ENCODE data around the gene CDH23.

CDH23 gene

GRCh38 chr10:71571460-71572175 lies 174.9 kb downstream of the CDH23 start:
- no peak overlapping the region for H3K27ac Mint-ChIP-seq
- H3K36me3 Mint-ChIP-seq, result no peaks in the 10 kb centered on the region
- DNase-seq (ENCODE audit: low spot score in 2 of 2), result no peak
- no peak for ATAC-seq (ENCODE audit: low read depth)
- peaks cover 1% of the 10 kb centered on the region for H3K27me3 Mint-ChIP-seq
- H3K4me1 Mint-ChIP-seq, result no peaks in the 10 kb centered on the region
- no peak overlapping the region for H3K4me3 Mint-ChIP-seq
- H3K9me3 Mint-ChIP-seq, result no peaks in the 10 kb centered on the region

- Mint-ChIP-seq H3K4me1 (no peaks in the 10 kb centered on the region), H3K27ac (no peak overlapping the region), H3K9me3 (no peaks in the 10 kb centered on the region), H3K4me3 (no peak overlapping the region), H3K27me3 (peaks cover 4% of the 10 kb centered on the region), H3K36me3 (no peaks in the 10 kb centered on the region)
- ATAC-seq (ENCODE audit: low read depth), result no peak
- DNase-seq (ENCODE audit: low spot score in 2 of 2), result no peak
These were observed 176.2 kb downstream of the CDH23 start for GRCh38 chr10:71572962-71573361.

DNA sequence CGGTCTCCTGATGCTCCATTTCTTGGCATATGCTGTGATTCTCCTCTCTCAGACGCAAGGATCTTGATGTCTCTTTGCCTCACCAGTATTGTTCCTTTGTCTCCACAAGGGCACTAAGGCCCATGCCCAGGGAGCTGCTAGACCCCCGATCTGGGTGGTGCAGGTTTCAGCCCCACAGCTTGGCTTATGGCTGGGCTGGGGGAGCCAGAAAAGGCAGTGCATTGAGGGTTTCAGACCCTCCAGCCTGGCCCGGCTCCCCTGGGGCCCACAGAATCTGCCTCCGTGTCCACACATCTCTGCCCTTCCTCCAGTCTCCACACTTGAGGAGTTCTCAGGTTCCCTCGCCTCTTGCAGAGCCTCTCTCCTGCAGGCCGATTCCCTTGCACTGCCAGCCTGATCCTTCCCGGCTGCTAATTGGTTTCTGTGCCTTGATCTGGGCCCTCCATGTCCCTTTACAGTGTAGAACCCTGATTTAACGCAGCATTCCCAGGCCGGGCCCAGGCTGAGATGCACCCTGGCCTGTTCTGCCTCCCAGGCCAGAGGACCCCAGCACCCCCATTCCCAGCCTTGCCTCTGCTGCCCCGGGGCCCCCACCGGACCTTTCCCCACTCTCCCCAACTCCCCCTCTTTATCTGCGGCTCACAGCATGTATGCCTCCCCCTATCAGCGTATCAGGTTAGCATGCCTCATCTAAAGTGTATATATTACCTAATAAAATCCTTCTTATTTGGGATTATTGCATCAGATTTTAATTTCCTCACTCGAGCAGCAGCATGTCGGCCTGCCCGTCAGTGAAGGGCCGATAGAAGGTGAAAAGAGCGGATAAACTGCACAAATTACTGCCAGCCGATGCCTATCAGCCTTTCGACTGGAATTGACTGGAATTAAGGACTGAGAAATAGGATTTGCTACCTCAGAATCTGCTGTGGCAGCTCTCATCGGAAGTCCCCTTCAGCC lies 177.1 kb downstream of the CDH23 start:
- no peak overlapping the region for H3K27ac Mint-ChIP-seq
- H3K4me1 Mint-ChIP-seq, result no peaks in the 10 kb centered on the region
- no peak for DNase-seq (ENCODE audit: low spot score in 2 of 2)
- H3K9me3 Mint-ChIP-seq, result no peaks in the 10 kb centered on the region
- ATAC-seq (ENCODE audit: low read depth), result no peak
- no peak overlapping the region for H3K4me3 Mint-ChIP-seq
- H3K36me3 Mint-ChIP-seq, result no peaks in the 10 kb centered on the region
- H3K27me3 Mint-ChIP-seq, result peaks cover 4% of the 10 kb centered on the region

DNA sequence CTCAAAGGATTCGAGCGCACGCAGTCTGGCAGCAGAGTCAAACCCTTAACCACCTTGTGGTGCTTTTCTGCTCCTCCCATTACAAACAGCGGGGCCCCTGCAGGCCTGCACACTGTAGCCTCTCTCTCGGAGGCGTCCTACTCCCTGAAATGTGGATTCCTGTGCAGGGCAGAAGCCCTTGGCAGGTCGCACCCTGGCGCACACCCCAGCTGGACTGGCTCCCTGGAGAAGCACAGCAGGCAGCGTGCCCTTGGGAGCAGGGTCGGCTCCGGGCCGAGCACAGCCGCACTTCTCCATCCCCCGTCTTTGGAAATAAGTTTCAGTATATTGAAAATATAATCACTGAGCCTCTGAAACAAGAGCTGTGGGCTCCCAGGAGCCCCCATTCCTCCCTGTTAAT lies 178.7 kb downstream of the CDH23 start:
- H3K4me3 Mint-ChIP-seq, result no peak overlapping the region
- H3K27me3 Mint-ChIP-seq, result peaks cover 6% of the 10 kb centered on the region
- H3K36me3 Mint-ChIP-seq, result no peaks in the 10 kb centered on the region
- H3K9me3 Mint-ChIP-seq, result no peaks in the 10 kb centered on the region
- no peaks in the 10 kb centered on the region for H3K4me1 Mint-ChIP-seq
- DNase-seq (ENCODE audit: low spot score in 2 of 2), result no peak
- no peak overlapping the region for H3K27ac Mint-ChIP-seq
- no peak for ATAC-seq (ENCODE audit: low read depth)

- peaks cover 6% of the 10 kb centered on the region for H3K27me3 Mint-ChIP-seq
- H3K36me3 Mint-ChIP-seq, result no peaks in the 10 kb centered on the region
- DNase-seq (ENCODE audit: low spot score in 2 of 2) (no peak), ATAC-seq (ENCODE audit: low read depth) (no peak)
- H3K27ac Mint-ChIP-seq, result no peak overlapping the region
- H3K4me1 Mint-ChIP-seq, result no peaks in the 10 kb centered on the region
- H3K4me3 Mint-ChIP-seq, result no peak overlapping the region
- H3K9me3 Mint-ChIP-seq, result no peaks in the 10 kb centered on the region
These were observed 179.4 kb downstream of the CDH23 start for GRCh38 chr10:71575934-71576801.

DNA sequence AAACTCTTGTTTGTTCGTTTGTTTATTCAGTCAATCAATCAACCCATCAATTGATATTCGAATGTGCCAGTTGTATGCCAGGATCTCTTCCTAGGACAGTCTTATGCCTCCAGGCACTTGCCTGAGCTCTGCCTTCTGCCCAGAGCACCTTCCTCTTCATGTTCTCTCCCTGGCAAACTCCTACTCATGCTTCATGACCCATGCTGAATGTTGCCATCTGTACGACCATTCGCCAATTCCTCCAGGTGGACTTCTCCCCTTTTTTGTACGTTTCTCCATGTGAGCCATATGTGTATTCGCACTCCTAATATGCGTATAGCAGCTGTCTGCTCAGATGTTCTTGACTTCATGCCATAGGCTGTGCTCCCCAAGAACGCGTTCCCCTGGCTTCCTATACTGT lies 180.1 kb downstream of the CDH23 start:
- Mint-ChIP-seq H3K4me3 (no peak overlapping the region), H3K9me3 (no peaks in the 10 kb centered on the region), H3K27me3 (peaks cover 6% of the 10 kb centered on the region), H3K36me3 (no peaks in the 10 kb centered on the region), H3K4me1 (no peaks in the 10 kb centered on the region), H3K27ac (no peak overlapping the region)
- no peak for ATAC-seq (ENCODE audit: low read depth)
- no peak for DNase-seq (ENCODE audit: low spot score in 2 of 2)

GRCh38 chr10:71577345-71577744 lies 180.6 kb downstream of the CDH23 start:
- ATAC-seq (ENCODE audit: low read depth), result no peak
- H3K9me3 Mint-ChIP-seq, result no peaks in the 10 kb centered on the region
- H3K4me1 Mint-ChIP-seq, result no peaks in the 10 kb centered on the region
- no peak for DNase-seq (ENCODE audit: low spot score in 2 of 2)
- peaks cover 6% of the 10 kb centered on the region for H3K27me3 Mint-ChIP-seq
- no peak overlapping the region for H3K4me3 Mint-ChIP-seq
- no peak overlapping the region for H3K27ac Mint-ChIP-seq
- no peaks in the 10 kb centered on the region for H3K36me3 Mint-ChIP-seq

DNA sequence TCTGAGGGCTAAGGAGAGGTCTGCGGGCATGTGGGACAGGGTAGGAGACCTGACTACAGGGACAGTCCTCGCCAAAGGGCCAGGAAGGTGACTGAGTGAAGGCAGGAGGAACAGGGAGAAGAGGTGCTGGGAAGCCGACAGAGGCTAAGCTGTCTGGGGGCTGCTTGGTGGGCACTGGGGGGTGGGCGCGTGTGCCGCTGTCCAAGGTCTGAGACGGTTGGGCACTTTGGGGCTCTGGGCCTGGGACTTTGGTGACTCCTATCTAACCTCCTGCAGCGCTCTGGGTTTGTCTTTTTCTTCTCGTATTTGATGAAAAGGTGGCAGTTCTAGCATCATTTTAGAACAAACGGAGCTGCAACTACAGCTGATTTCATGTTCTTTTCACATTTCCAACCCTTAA lies 181.3 kb downstream of the CDH23 start:
- DNase-seq (ENCODE audit: low spot score in 2 of 2) (no peak), ATAC-seq (ENCODE audit: low read depth) (no peak)
- Mint-ChIP-seq H3K4me3 (no peak overlapping the region), H3K27me3 (peaks cover 8% of the 10 kb centered on the region), H3K36me3 (no peaks in the 10 kb centered on the region), H3K4me1 (no peaks in the 10 kb centered on the region), H3K27ac (no peak overlapping the region), H3K9me3 (no peaks in the 10 kb centered on the region)

DNA sequence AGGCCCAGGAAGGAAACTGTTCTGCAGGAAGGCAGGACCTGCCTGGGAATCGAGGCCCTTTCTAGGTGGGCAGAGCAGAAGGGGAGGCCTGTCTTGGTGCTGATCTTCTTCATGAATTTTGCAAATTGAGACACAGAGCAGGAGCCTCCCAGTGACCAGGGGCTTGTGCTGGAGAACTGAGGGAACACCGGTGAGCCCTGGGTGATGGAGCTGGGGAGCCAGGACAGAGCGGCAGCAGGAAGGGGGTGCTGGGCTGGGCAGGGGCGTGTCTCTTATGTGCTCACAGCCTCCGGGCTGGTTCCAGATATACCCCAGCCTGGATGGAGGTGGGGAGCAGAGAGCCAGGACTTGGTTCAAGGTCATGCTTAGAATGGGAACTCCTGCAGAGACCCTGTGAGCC lies 182.9 kb downstream of the CDH23 start:
- H3K27me3 Mint-ChIP-seq, result peaks cover 8% of the 10 kb centered on the region
- H3K27ac Mint-ChIP-seq, result no peak overlapping the region
- DNase-seq (ENCODE audit: low spot score in 2 of 2) (no peak), ATAC-seq (ENCODE audit: low read depth) (no peak)
- no peaks in the 10 kb centered on the region for H3K4me1 Mint-ChIP-seq
- no peak overlapping the region for H3K4me3 Mint-ChIP-seq
- no peaks in the 10 kb centered on the region for H3K9me3 Mint-ChIP-seq
- no peaks in the 10 kb centered on the region for H3K36me3 Mint-ChIP-seq

DNA sequence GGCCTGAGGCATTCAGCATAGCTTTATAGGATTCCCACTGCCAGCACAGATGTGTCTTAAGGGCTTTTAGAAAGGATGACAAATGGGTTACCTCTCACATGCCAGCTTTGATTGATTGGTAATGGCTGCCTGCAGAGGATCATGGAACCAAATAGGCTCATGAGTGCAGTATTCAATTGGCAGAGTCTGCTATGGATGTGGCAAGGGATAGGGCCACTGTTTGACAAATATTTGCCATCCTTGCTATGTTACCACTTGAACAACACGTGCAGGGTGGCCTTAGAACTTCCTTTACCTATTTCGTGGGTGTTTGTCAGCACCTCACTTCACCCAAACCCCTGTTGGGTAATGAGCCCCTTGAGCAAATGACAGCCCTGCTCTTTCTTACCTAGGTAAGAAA lies 183.7 kb downstream of the CDH23 start:
- Mint-ChIP-seq H3K4me3 (no peak overlapping the region), H3K27ac (no peak overlapping the region), H3K36me3 (no peaks in the 10 kb centered on the region), H3K4me1 (no peaks in the 10 kb centered on the region), H3K27me3 (peaks cover 8% of the 10 kb centered on the region), H3K9me3 (no peaks in the 10 kb centered on the region)
- ATAC-seq (ENCODE audit: low read depth), result no peak
- no peak for DNase-seq (ENCODE audit: low spot score in 2 of 2)

GRCh38 chr10:71580926-71581325 lies 184.2 kb downstream of the CDH23 start:
- H3K4me1 Mint-ChIP-seq, result no peaks in the 10 kb centered on the region
- ATAC-seq (ENCODE audit: low read depth), result no peak

GRCh38 chr10:71581376-71581775 lies 184.7 kb downstream of the CDH23 start:
- no peaks in the 10 kb centered on the region for H3K36me3 Mint-ChIP-seq
- H3K27ac Mint-ChIP-seq, result no peak overlapping the region
- no peak overlapping the region for H3K4me3 Mint-ChIP-seq
- ATAC-seq (ENCODE audit: low read depth), result no peak
- no peaks in the 10 kb centered on the region for H3K9me3 Mint-ChIP-seq
- H3K4me1 Mint-ChIP-seq, result no peaks in the 10 kb centered on the region
- peaks cover 6% of the 10 kb centered on the region for H3K27me3 Mint-ChIP-seq
- no peak for DNase-seq (ENCODE audit: low spot score in 2 of 2)

More at GRCh38 chr10:71580926-71581325, 184.2 kb downstream of the CDH23 start:
- Mint-ChIP-seq H3K27me3 (peaks cover 8% of the 10 kb centered on the region), H3K4me3 (no peak overlapping the region), H3K36me3 (no peaks in the 10 kb centered on the region), H3K27ac (no peak overlapping the region), H3K9me3 (no peaks in the 10 kb centered on the region)
- DNase-seq (ENCODE audit: low spot score in 2 of 2), result no peak

DNA sequence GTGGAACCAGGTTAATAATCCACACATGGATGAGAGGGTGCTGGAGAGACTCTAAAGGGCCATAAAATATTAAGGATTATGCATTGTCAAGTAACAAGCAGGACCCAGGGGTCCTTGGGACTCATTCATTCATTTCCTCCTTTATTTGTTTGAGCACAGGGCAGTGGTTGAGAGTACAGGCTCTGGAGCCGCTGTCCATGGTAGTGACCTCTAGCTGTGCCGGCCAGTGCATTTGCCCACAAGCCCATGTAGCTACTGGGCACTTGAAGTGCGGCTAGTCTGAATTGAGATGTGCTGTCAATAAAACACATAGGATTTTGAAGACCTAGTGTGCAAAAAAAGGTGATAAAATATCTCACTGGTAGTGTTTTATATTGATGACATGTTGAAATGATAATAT lies 185.3 kb downstream of the CDH23 start:
- Mint-ChIP-seq H3K36me3 (no peaks in the 10 kb centered on the region), H3K4me3 (no peak overlapping the region), H3K9me3 (no peaks in the 10 kb centered on the region), H3K4me1 (no peaks in the 10 kb centered on the region), H3K27me3 (peaks cover 4% of the 10 kb centered on the region), H3K27ac (no peak overlapping the region)
- no peak for DNase-seq (ENCODE audit: low spot score in 2 of 2)
- no peak for ATAC-seq (ENCODE audit: low read depth)
